ENCODE results near the gene RORB. TPM values are rescaled to one million over a fixed set of nuclear protein-coding genes. Genes with fewer than 3 reads are reported as not detected.

The RORB gene
- total and polyA plus RNA-seq, 4 experiments from 2014 or later, result not detected

DNA sequence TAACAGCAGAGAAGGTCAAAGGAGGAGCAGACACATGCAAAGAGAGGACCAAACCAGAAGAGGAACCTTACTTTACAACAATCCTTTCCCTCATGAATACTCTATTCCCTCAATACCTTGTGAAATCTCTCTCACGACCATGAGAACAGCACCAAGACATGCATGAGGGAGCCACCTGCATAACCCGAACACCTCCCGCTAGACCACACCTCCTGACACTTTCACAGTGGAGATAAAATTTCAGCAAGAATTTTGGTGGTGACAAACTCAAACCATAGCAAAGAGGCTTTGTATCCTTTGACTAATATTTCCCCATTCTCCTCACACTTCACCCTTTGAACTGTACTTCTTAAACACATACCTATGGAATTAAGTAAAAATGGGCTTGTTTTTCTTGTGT, 101.7 kb downstream of the RORB start:
- POLR2A ChIA-PET (ENCODE audit: partially characterized antibody), result no interaction called here

GRCh38 chr9:74609671-74610405, 112.7 kb downstream of the RORB start:
- no peak for DNase-seq
- H3K36me3 Mint-ChIP-seq, result no peaks in the 10 kb centered on the region
- intact Hi-C loops (cut with micrococcal nuclease), result no loop called here
- no peaks in the 10 kb centered on the region for H3K27me3 ChIP-seq (ENCODE audit: insufficient read depth, low read length)
- POLR2A ChIA-PET (ENCODE audit: partially characterized antibody), result no interaction called here
- CTCF ChIA-PET (ENCODE audit: partially characterized antibody), result no interaction called here
- no peaks in the 10 kb centered on the region for H3K4me1 ChIP-seq (ENCODE audit: insufficient read depth, low read length)
- H3K9me3 Mint-ChIP-seq, result peaks cover 0 to 3% (median 0%) of the 10 kb centered on the region in 8 donors
- no peak overlapping the region for H3K27ac ChIP-seq (ENCODE audit: low read depth, low read length)
- H3K27ac Mint-ChIP-seq, result no peak overlapping the region
- H3K4me3 ChIP-seq (ENCODE audit: low read length in 2 of 2), result no peak overlapping the region
- no peak overlapping the region for H3K4me3 Mint-ChIP-seq
- peaks cover 4 to 6% of the 10 kb centered on the region in 2 donors for H3K27me3 Mint-ChIP-seq
- H3K36me3 ChIP-seq (ENCODE audit: insufficient read depth, low read length), result no peaks in the 10 kb centered on the region
- no peaks in the 10 kb centered on the region for H3K9me3 ChIP-seq (ENCODE audit: control insufficient read depth in 1 of 2, low read length in 2 of 2)
- H3K4me1 Mint-ChIP-seq, result no peaks in the 10 kb centered on the region

More for the DNA sequence above, 101.7 kb downstream of the RORB start:
- Histone ChIP-seq H3K27ac (ENCODE audit: low read depth, low read length) (no peak overlapping the region), H3K9me3 (ENCODE audit: control insufficient read depth in 1 of 2, low read length in 2 of 2) (no peaks in the 10 kb centered on the region), H3K27me3 (ENCODE audit: insufficient read depth, low read length) (no peaks in the 10 kb centered on the region), H3K4me3 (ENCODE audit: low read length in 2 of 2) (no peak overlapping the region), H3K4me1 (ENCODE audit: insufficient read depth, low read length) (no peaks in the 10 kb centered on the region), H3K36me3 (ENCODE audit: insufficient read depth, low read length) (no peaks in the 10 kb centered on the region)
- DNase-seq, result no peak
- CTCF ChIA-PET (ENCODE audit: partially characterized antibody), result no interaction called here
- peaks cover 0 to 2% of the 10 kb centered on the region in 2 donors for H3K27me3 Mint-ChIP-seq
- intact Hi-C loops (cut with micrococcal nuclease), result no loop called here
- H3K9me3 Mint-ChIP-seq, result peaks cover 0 to 1% (median 0%) of the 10 kb centered on the region in 8 donors
- H3K4me3 Mint-ChIP-seq, result no peak overlapping the region
- H3K36me3 Mint-ChIP-seq, result no peaks in the 10 kb centered on the region
- H3K4me1 Mint-ChIP-seq, result no peaks in the 10 kb centered on the region
- no peak overlapping the region for H3K27ac Mint-ChIP-seq

GRCh38 chr9:74610523-74611061, 113.5 kb downstream of the RORB start:
- Mint-ChIP-seq H3K9me3 (peaks cover 0 to 3% (median 0%) of the 10 kb centered on the region in 8 donors), H3K4me3 (no peak overlapping the region), H3K4me1 (no peaks in the 10 kb centered on the region), H3K36me3 (no peaks in the 10 kb centered on the region), H3K27me3 (peaks cover 4 to 6% of the 10 kb centered on the region in 2 donors), H3K27ac (no peak overlapping the region)
- Histone ChIP-seq H3K27ac (ENCODE audit: low read depth, low read length) (no peak overlapping the region), H3K9me3 (ENCODE audit: control insufficient read depth in 1 of 2, low read length in 2 of 2) (no peaks in the 10 kb centered on the region), H3K4me1 (ENCODE audit: insufficient read depth, low read length) (no peaks in the 10 kb centered on the region), H3K4me3 (ENCODE audit: low read length in 2 of 2) (no peak overlapping the region), H3K27me3 (ENCODE audit: insufficient read depth, low read length) (no peaks in the 10 kb centered on the region), H3K36me3 (ENCODE audit: insufficient read depth, low read length) (no peaks in the 10 kb centered on the region)
- intact Hi-C loops (cut with micrococcal nuclease), result no loop called here
- POLR2A ChIA-PET (ENCODE audit: partially characterized antibody), result no interaction called here
- CTCF ChIA-PET (ENCODE audit: partially characterized antibody), result no interaction called here
- no peak for DNase-seq

- Mint-ChIP-seq H3K27me3 (peaks cover 2 to 7% of the 10 kb centered on the region in 2 donors), H3K4me1 (no peaks in the 10 kb centered on the region), H3K36me3 (no peaks in the 10 kb centered on the region), H3K4me3 (no peak overlapping the region), H3K27ac (no peak overlapping the region), H3K9me3 (peaks cover 0 to 2% (median 0%) of the 10 kb centered on the region in 8 donors)
- intact Hi-C loops (cut with micrococcal nuclease), result no loop called here
- Histone ChIP-seq H3K27ac (ENCODE audit: low read depth, low read length) (no peak overlapping the region), H3K27me3 (ENCODE audit: insufficient read depth, low read length) (no peaks in the 10 kb centered on the region), H3K4me1 (ENCODE audit: insufficient read depth, low read length) (no peaks in the 10 kb centered on the region), H3K9me3 (ENCODE audit: control insufficient read depth in 1 of 2, low read length in 2 of 2) (no peaks in the 10 kb centered on the region), H3K4me3 (ENCODE audit: low read length in 2 of 2) (no peak overlapping the region), H3K36me3 (ENCODE audit: insufficient read depth, low read length) (no peaks in the 10 kb centered on the region)
- DNase-seq, result no peak
- CTCF ChIA-PET (ENCODE audit: partially characterized antibody), result no interaction called here
- POLR2A ChIA-PET (ENCODE audit: partially characterized antibody), result no interaction called here
Observed at GRCh38 chr9:74630228-74630627, 133.1 kb downstream of the RORB start.

- CTCF ChIA-PET (ENCODE audit: partially characterized antibody), result interaction anchor here (1.2 kb wide), 1 partner anchor 9 kb away, joined by 3 read pairs; no protein-coding TSS in a partner anchor
- no peaks in the 10 kb centered on the region for H3K36me3 Mint-ChIP-seq
Observed at GRCh38 chr9:74639112-74639511, 142.0 kb downstream of the RORB start.

GRCh38 chr9:74642376-74642775, 145.2 kb downstream of the RORB start:
- POLR2A ChIA-PET (ENCODE audit: partially characterized antibody), result no interaction called here
- no peaks in the 10 kb centered on the region for H3K36me3 ChIP-seq (ENCODE audit: insufficient read depth, low read length)
- no peaks in the 10 kb centered on the region for H3K9me3 Mint-ChIP-seq

More at GRCh38 chr9:74639112-74639511, 142.0 kb downstream of the RORB start:
- Mint-ChIP-seq H3K27ac (no peak overlapping the region), H3K4me1 (no peaks in the 10 kb centered on the region), H3K27me3 (peaks cover 0 to 5% of the 10 kb centered on the region in 2 donors), H3K9me3 (no peaks in the 10 kb centered on the region), H3K4me3 (no peak overlapping the region)
- Histone ChIP-seq H3K4me1 (ENCODE audit: insufficient read depth, low read length) (no peaks in the 10 kb centered on the region), H3K4me3 (ENCODE audit: low read length in 2 of 2) (no peak overlapping the region), H3K27me3 (ENCODE audit: insufficient read depth, low read length) (no peaks in the 10 kb centered on the region), H3K36me3 (ENCODE audit: insufficient read depth, low read length) (no peaks in the 10 kb centered on the region), H3K27ac (ENCODE audit: low read depth, low read length) (no peak overlapping the region), H3K9me3 (ENCODE audit: control insufficient read depth in 1 of 2, low read length in 2 of 2) (no peaks in the 10 kb centered on the region)
- POLR2A ChIA-PET (ENCODE audit: partially characterized antibody), result no interaction called here
- no peak for DNase-seq
- intact Hi-C loops (cut with micrococcal nuclease), result no loop called here

GRCh38 chr9:74643303-74643923, 146.3 kb downstream of the RORB start:
- H3K4me1 ChIP-seq (ENCODE audit: insufficient read depth, low read length), result no peaks in the 10 kb centered on the region
- H3K27ac ChIP-seq (ENCODE audit: low read depth, low read length), result no peak overlapping the region
- CTCF ChIA-PET (ENCODE audit: partially characterized antibody), result interaction anchor here (0.8 to 1.8 kb wide), 3 partner anchors 8 to 1442 kb away, joined by 3 to 6 read pairs (median 3); no protein-coding TSS in a partner anchor
- POLR2A ChIA-PET (ENCODE audit: partially characterized antibody), result no interaction called here
- H3K27me3 Mint-ChIP-seq, result peaks cover 0 to 2% of the 10 kb centered on the region in 2 donors
- intact Hi-C loops (cut with micrococcal nuclease), result loop anchor here (10.0 kb wide), 1 partner anchor 1439 kb away; no protein-coding TSS in a partner anchor
- DNase-seq, result no peak
- no peaks in the 10 kb centered on the region for H3K36me3 Mint-ChIP-seq
- H3K9me3 Mint-ChIP-seq, result no peaks in the 10 kb centered on the region
- no peaks in the 10 kb centered on the region for H3K4me1 Mint-ChIP-seq
- no peaks in the 10 kb centered on the region for H3K36me3 ChIP-seq (ENCODE audit: insufficient read depth, low read length)
- H3K9me3 ChIP-seq (ENCODE audit: control insufficient read depth in 1 of 2, low read length in 2 of 2), result no peaks in the 10 kb centered on the region
- no peak overlapping the region for H3K4me3 Mint-ChIP-seq
- no peak overlapping the region for H3K4me3 ChIP-seq (ENCODE audit: low read length in 2 of 2)
- no peaks in the 10 kb centered on the region for H3K27me3 ChIP-seq (ENCODE audit: insufficient read depth, low read length)
- no peak overlapping the region for H3K27ac Mint-ChIP-seq

More at GRCh38 chr9:74642376-74642775, 145.2 kb downstream of the RORB start:
- Histone ChIP-seq H3K4me1 (ENCODE audit: insufficient read depth, low read length) (no peaks in the 10 kb centered on the region), H3K9me3 (ENCODE audit: control insufficient read depth in 1 of 2, low read length in 2 of 2) (no peaks in the 10 kb centered on the region), H3K27me3 (ENCODE audit: insufficient read depth, low read length) (no peaks in the 10 kb centered on the region), H3K27ac (ENCODE audit: low read depth, low read length) (no peak overlapping the region), H3K4me3 (ENCODE audit: low read length in 2 of 2) (no peak overlapping the region)
- no peak for DNase-seq
- Mint-ChIP-seq H3K36me3 (no peaks in the 10 kb centered on the region), H3K27ac (no peak overlapping the region), H3K27me3 (peaks cover 0 to 2% of the 10 kb centered on the region in 2 donors), H3K4me1 (no peaks in the 10 kb centered on the region), H3K4me3 (no peak overlapping the region)
- intact Hi-C loops (cut with micrococcal nuclease), result loop anchor here (10.0 kb wide), 1 partner anchor 1438 kb away; no protein-coding TSS in a partner anchor
- CTCF ChIA-PET (ENCODE audit: partially characterized antibody), result interaction anchor here (1.8 kb wide), 1 partner anchor 1441 kb away, joined by 6 read pairs; no protein-coding TSS in a partner anchor
